Measurements from ENCODE around the gene NTRK3.

- TF ChIP-seq CTCF (IDR thresholded peaks at IDR 0.05; ENCODE audit: insufficient read depth, low read length) (no peak), POLR2AphosphoS5 (IDR thresholded peaks at IDR 0.05; ENCODE audit: low read depth) (no peak), REST (IDR thresholded peaks at IDR 0.05; ENCODE audit: insufficient replicate concordance, low read depth) (no peak), GABPA (IDR thresholded peaks at IDR 0.05; ENCODE audit: low read depth) (no peak), SPI1 (IDR thresholded peaks at IDR 0.05; ENCODE audit: borderline replicate concordance, low read depth) (no peak)
Observed at GRCh38 chr15:88187195-88187594, 69.3 kb downstream of the NTRK3 start.
